Activated CD4-positive, alpha-beta T cell treated with anti-CD3 and anti-CD28 coated beads for 48 hours (primary cell): Measurements from ENCODE around the gene CPED1.
"Not testable (repeated sequence)": the region's sequence is repeated elsewhere in the genome, so short reads cannot be mapped to it uniquely, and the experiment has no call there.

Experiments
- DNase-seq: peaks from one replicate; pipeline ENCODE4 v3.0.0-alpha.2; 2020

The CPED1 gene

GRCh38 chr7:121267612-121268011, 279.1 kb downstream of the CPED1 start:
- DNase-seq, result no peak

GRCh38 chr7:121269798-121270197, 281.3 kb downstream of the CPED1 start:
- no peak for DNase-seq

GRCh38 chr7:121271098-121271497, 282.6 kb downstream of the CPED1 start:
- no peak for DNase-seq

- no peak for DNase-seq
Measured at GRCh38 chr7:121271916-121272315, 283.4 kb downstream of the CPED1 start.

- no peak for DNase-seq
Measured at GRCh38 chr7:121272676-121273075, 284.2 kb downstream of the CPED1 start.

- DNase-seq, result no peak
Measured at GRCh38 chr7:121273467-121274167, 285.1 kb downstream of the CPED1 start.

- DNase-seq, result no peak
Measured at GRCh38 chr7:121274467-121274866, 286.0 kb downstream of the CPED1 start.

GRCh38 chr7:121275204-121275603, 286.7 kb downstream of the CPED1 start:
- no peak for DNase-seq

- no peak for DNase-seq
Measured at GRCh38 chr7:121276313-121276712, 287.8 kb downstream of the CPED1 start.

GRCh38 chr7:121278120-121279021, 289.9 kb downstream of the CPED1 start:
- no peak for DNase-seq

GRCh38 chr7:121279060-121279620, 290.6 kb downstream of the CPED1 start:
- DNase-seq, result no peak

GRCh38 chr7:121279822-121280221, 291.3 kb downstream of the CPED1 start:
- no peak for DNase-seq

GRCh38 chr7:121280656-121281055, 292.1 kb downstream of the CPED1 start:
- no peak for DNase-seq

- no peak for DNase-seq
Measured at GRCh38 chr7:121282129-121282528, 293.6 kb downstream of the CPED1 start.

- DNase-seq, result no peak
Measured at GRCh38 chr7:121285066-121285667, 296.7 kb downstream of the CPED1 start.

GRCh38 chr7:121286186-121286585, 297.7 kb downstream of the CPED1 start:
- DNase-seq, result no peak

GRCh38 chr7:121286742-121287734, 298.5 kb downstream of the CPED1 start:
- DNase-seq, result no peak

GRCh38 chr7:121288894-121289293, 300.4 kb downstream of the CPED1 start:
- no peak for DNase-seq

GRCh38 chr7:121289930-121290329, 301.4 kb downstream of the CPED1 start:
- DNase-seq, result not testable (repeated sequence)

- DNase-seq, result no peak
Measured at GRCh38 chr7:121294448-121294992, 306.0 kb downstream of the CPED1 start.

- DNase-seq, result no peak
Measured at GRCh38 chr7:121297843-121298242, 309.3 kb downstream of the CPED1 start.

GRCh38 chr7:121298831-121299239, 310.3 kb downstream of the CPED1 start:
- no peak for DNase-seq
